Fibroblast of skin of scalp (primary cell): Measurements from ENCODE around the gene RUNX1.
A peak's percentile ranks its signal among the peaks of the same experiment; 100 is the strongest.

Source experiments
- DNase-seq: peaks from one replicate; pipeline ENCODE4 v3.0.0-alpha.2; 2013

RUNX1 gene

DNA sequence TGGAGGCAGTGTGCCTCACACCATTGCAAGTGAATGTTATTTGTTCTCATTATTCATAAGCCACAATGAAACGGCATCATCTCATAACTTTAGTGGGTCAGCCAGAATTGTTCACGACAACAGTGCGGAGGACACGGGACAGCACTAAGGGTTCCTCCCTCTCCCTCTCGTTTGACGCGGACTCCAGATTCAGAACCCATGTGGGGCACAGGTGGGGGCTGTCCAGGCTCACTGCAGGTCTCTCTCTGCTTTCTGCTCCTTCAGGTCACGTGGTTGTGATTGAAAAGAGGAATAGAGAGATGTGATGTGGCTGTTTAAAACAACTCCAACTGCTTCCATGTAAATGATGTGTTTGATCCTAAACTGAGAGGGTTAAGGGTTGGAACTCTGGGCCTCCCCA, 13.5 kb downstream of the RUNX1 start:
- DNase-seq: no peak

DNA sequence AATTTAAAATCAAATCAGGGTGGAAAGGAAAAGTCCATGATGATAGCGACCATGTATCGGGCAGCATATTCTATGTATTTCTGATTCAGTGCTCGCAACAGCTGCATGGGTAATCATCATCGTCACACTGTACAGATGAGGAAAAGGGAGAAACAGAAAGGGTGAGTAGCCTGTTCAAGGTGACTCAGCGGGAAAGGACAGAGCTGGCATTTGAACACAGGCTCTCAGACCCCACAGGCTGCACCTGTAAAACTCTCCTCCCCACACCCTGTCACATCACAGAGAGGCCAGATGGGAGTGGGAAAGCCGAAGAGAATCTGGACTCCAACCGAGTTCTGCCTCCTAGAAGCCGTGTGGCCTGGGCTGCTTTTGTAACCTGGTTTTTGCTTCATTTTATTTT, 14.0 kb downstream of the RUNX1 start:
- DNase-seq: no peak

DNA sequence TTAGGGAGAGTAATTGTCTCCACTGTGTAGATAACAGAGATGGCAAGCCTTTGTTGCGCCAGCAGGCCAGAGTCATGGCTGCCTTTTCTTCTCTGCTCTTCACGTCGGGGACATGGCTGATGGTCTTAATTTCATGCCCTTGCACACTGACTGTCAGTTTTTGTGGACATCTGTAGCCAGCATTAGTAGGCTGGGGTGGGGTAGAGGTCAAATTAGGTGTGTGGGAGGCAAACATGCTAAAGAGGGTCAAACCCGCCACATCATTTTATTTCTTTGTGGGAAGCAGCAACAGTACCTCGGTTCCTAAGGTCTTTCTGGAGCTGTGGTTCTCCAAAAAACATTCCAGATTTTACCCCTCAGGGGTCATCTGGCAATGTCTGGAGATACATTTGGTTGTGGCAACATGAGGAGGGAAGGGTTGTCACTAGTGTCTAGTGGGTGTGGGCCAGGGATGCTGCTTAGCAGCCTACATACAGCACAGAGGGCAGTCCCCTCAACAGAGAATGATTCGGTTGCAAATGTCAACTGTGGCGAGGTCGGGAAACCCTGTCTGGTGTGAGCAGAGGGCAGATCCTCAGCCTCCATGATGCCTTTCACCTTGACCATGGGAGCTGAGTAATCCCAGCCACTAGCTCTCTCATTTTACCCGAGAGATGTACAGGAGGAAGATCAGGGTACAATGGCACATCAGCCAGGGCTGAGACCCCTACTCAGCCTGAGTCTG, 14.7 kb downstream of the RUNX1 start:
- no peak for DNase-seq

DNA sequence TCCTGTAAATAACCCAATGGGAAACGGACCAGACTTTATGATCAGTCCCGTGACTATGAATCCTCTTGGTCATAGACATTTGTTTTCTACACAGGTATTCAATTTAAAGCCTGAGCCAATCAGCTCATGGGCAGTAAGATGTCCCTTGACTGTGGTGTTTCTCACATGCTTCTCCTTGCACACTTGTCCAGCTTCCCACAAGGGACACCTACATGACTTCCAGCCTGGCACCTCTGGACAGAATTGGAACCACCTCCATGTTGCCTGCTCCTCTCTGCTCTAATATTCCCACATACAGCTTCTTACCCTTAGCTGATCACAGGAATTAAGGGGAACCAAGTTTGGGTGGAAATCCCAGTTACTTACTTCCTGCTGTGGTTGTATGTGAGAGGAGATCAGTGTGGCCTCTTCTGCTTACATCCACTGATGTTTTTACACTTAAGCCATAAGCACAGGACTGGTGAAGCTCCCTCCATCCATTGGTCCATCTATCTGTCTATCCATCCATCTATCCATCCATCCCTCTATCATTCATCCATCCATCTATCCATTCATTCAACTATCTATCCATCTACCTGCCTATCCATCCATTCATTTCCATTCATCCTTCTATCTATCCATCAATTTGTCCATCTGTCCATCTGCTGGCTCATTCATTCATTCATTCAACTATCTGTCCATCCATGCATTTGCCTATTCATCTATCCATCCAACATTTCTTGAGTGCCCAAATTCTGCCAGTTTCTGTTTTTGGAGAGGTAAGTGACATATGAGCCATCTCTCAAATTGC, 16.4 kb downstream of the RUNX1 start:
- DNase-seq: no peak

DNA sequence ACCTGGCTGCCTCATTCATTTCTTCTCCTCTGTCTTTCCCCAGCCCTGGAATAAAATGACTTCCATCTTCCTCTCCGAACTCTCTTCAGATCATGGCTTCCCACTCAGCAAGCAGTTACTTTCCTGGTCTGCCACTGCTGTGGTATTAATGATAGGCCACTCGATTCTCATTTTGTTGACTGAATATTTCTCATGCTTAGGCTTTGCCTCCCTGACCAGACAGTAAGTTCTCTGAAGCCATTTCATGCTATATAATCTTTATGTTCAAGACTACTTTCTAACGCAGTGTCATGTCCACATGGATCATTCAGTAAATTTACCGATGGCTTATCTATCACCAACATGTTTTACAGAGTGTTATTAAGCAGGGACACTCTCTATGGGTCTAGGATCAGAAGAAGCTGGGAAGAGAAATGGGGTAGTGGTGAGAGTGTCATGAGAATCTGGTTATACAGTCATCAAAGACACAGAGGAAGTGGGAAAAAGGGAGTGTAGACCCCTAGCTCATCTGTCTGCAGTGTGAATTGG, 20.6 kb downstream of the RUNX1 start:
- DNase-seq: no peak

DNA sequence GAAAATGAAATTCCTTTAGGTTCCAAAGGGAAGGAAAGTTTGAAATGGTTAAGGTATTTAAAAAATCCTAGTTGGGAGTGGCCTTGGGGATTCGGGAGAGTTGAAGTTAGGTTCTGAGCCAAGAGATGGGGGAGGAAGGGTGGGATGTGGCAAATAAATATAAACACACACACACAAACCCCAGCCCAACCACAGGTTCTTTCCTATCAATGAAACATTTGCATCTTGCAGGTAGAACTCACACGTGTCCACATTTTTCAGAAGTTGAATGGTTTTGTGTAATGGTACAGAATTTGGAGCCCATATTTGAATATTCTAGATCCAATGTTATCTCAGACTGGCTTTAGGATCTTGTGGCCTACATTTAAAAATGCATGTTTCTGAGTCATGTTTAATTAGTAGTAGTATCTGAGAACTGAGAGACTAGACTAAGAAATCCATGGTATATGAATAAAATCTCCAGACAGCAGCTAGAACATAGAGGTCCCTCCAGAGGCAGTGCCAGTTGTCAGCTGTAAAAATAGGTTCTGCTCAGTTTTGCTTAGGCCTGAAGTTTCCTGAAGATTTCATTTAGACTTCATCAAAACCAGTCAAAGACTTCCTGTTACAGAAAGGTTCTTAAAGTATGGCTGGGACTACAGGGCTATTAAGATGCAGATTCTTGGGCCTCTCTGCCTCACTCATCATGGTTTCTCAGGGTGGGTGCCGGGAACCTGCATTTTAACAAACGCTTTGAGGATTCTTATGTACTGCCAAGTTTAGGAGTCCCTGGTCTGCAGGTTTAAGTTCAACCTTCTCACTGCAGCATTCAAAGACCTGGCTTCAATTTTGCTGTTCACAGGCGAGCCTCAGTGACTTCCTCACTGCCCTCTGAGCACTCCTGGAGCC, 21.3 kb downstream of the RUNX1 start:
- DNase-seq: peak; percentile 23

DNA sequence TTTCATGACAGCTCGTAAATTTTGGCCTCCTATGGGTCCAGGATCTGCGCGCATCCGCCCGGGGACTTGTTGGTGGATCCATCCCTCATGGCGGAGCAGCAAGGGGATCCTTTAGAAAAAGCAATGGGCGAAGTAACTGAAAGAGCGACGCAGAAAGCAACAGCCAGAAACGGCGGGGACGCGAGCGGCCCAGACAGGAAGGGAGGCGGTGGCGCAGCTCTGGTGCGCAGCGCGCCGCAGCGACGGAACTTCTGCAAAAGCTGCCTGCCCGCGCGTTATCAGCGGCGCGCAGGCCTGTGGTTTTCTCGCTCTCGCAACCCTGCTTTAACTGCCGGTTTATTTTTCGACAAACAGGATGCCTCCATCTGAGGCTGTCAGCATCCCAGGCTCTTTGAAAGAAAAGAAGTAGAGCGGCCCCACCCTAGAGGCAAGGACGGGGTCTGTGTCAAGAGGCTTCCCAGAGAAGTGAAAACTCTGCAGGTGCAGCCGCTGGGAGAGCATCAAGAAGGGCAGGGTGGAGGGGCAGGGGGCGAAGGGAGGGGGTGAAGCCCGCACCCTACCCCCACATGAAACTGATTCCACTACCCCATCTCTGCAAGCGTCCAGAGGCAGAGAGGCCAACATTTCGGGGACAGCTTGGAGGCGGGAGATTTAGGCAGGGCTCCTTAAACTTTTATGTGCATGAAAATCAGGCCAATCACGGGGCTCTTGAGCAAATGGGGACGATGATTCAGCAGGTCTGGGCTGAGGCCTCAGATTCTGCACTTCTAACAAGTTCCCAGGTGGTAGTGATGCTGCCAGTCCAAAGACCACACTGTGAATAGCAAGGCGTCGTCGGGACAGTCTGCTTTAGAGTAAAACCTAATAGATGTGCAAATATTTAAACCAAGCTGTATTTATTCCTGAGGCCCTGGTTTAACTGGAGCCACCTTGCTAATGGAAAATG, 22.2 kb downstream of the RUNX1 start:
- DNase-seq: peak; percentile 43

DNA sequence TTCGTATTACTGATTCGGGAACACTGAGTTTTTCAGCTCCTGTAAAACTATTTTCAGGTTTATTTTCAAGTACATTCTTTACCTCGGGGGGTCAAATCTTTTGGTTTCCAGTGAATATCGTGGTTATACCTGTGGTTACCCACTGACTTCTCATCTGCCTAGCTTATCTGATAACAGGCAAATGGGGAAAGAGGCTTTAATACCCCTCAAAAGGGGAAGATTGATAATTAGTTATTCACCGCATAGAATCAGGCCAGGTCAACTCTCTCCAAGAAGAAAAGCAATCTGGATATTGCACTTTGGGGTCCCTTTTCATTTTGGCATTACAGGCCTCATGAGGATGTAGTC, 23.0 kb downstream of the RUNX1 start:
- no peak for DNase-seq

DNA sequence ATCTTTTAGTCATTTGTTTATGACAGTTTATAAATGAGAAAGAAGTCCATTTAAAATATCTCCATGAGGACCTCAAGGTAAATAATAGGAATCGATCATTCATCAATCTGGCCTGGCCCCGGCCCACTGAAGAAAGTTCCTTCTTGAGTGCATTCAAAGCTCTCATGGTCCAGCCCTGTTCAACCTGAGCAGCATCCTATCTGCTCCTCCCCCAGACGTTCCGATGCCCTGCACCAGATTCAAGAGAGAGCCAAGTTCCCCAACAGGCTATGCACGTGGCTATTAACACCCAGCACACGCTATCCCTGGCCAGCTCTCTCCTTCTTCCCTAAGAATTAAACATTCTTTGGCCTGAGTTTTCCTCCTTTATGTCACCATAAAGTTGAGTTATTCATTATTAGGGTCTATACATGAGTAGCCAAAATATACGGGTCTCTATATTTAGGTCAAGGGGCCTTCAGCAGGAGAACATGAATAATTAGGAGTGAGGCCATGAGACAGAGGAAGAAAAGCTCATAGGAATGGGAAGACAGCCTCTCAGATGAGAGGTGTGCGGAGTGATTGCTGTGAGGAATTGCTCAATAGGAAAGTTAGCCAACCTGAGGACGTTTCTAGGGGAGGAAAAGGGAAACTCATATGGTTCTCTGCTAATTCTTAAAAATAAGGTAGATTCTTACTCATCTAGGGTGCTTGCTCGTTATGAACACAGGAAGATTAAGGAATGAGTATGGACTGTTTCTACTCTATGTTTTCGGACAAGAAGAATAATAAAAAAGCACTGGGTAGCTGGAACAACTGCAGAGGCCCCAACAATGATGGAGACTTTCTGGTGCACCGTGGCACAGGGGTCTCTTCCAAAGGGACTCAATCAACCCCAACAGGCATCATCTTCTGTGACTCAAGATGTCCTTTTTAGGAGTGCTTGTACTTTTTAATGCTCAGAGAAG, 23.6 kb downstream of the RUNX1 start:
- DNase-seq: no peak

DNA sequence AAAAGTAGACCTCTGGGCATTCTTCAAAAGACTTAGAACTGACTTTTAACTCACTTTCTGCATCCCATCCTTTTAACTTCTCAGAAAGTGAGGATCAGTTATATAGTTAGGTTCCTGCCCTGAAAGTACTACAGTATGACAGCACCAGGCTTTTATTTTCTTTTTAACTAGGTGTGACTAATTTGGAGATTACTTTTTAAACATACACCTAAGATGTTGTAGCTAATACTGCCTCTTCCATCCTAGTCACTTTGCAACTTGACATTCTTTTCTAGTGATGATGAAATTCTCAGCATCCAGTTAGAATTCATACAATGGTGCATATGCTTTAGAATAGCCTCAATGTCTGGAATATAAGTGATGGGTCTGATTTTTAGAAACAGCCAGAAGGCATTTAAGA, 24.6 kb downstream of the RUNX1 start:
- no peak for DNase-seq

DNA sequence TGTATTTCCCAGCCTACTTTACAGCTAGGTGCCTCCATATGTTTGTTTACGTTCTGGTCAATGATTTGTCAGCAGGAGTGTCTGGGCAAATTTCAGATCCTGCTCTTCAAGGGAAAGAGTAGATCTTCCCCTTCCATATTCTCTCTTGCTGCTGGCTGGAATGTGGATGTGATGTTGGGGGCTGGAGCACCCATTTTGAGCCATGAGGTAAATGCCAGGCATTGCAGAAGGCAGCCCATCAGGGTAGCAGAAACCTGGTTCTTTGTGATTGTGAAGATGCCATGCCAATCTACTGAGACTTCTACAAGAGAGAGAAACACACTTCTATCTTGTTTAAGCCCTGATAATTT, 25.1 kb downstream of the RUNX1 start:
- no peak for DNase-seq

DNA sequence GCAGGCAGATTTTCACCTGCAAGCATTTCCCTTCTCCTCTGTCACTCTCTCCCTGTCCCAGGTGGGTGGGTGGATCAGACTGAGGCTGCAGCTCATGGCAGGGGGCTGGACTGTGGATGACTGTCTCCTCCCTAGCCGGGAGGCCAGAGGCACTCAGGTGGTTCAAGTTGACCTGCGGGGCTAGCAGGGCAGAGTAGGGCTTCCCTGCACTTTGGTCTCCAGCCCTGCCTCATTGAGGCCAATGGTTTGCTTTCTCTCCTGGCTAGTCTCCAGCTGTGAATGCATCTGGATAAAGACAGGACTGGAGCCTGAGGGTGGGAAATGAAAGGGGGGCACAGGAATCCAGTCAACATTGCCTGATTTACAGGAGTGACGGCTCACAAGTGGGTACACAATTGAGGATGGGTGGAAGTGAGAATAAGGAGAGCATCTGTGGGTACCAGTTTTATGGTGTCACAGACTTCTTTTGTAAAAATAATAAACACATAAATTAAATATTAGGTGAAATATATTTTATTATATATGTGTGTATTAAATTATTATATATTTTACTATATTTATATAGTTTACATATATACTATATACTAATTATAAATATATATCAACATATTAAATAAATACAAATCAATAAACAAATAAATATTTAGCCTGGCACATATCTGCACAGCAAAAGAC, 25.6 kb downstream of the RUNX1 start:
- DNase-seq: no peak

DNA sequence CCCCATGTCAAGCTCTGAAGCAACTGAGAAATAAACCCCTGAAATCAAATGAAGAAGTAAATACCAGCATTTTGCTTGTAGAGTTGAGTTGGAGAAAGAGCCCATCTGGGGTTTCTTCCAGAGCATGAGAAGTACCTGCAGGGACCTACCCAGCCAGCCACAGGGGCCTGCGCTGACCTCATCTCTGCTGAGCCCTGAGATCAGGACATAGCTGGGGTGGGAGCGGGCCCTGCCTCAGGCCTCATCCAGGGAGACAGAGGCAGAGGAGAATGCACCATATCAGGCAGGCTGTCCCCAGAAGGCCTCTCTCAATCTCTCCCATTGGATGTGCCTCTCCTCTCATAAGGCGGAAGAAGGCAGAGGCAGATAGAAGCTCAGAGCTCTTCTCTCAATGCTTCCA, 27.6 kb downstream of the RUNX1 start:
- no peak for DNase-seq

DNA sequence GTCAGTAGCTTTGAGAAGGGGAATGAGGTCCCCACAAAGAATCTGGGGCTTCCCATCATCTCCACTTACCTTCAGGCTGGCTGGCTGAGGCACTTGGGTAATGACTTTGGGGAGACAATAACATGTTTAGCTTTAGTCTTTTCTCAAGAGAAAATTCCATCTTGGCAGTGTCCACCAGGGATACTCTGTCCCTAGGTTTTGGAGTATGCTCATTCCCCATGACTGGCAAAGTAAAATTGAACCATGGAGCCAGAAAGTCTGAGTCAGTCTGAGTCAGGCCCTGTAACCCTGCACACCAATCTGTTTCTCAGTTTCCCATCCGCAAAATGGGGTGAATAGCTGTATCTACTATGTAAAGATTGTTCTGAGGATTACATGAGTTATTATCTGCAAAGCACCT, 28.2 kb downstream of the RUNX1 start:
- DNase-seq: peak; percentile 24

DNA sequence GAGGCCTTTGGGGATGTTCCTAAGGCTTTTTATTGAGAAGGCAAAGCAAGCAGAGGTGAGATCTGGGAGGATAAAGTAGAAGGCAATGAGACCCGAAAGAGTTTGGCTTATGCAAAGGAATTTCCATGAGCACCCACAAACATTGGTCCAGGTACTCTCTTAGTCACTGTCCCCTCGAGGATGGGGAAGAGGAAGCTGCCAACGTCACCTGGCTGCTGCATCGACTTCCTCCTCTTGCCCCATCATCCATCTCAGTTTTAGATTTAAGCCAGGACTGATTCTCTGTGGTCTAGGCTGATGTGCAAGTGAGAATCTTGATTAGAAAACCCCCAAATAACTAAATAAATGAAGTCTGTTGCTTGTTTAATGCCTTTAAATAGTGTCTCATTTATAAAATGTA, 28.7 kb downstream of the RUNX1 start:
- no peak for DNase-seq

DNA sequence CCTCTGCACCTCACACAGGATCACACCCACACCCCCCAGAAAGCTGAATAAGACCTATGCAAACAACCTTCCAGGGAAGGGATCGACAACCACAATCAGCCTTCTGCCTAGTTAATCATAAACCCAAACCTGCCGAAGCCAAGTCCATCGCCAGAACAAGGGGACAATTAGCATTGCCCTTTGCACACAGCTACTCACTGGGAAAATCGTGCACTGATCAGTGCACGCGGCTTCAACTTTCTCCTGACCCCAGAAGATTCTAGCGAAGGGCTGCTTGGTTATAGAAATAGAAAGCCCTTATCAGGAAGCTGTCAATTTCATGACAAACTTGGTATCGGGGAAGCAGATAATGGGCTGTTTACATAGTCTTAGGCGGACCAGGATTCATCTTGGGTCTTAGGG, 29.5 kb downstream of the RUNX1 start:
- DNase-seq: no peak

DNA sequence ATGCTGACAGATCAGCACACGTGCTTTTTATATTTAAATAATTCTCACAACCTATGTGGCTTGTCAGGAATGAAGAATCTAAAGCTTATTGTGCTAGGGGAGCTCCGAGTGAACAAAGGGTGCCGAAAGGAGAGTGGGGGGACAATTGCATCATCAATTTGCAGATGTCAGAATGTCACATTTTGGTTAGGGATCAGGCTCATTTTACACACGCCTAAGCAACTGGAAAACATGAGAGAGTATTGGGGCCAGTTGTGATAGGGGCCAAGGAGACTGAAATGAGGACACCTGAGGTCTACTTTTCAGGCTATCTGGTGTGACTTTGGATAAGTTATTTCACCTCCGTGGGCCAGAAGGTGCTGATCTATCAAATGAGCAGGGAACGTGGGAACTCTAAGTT, 31.8 kb downstream of the RUNX1 start:
- DNase-seq: no peak

DNA sequence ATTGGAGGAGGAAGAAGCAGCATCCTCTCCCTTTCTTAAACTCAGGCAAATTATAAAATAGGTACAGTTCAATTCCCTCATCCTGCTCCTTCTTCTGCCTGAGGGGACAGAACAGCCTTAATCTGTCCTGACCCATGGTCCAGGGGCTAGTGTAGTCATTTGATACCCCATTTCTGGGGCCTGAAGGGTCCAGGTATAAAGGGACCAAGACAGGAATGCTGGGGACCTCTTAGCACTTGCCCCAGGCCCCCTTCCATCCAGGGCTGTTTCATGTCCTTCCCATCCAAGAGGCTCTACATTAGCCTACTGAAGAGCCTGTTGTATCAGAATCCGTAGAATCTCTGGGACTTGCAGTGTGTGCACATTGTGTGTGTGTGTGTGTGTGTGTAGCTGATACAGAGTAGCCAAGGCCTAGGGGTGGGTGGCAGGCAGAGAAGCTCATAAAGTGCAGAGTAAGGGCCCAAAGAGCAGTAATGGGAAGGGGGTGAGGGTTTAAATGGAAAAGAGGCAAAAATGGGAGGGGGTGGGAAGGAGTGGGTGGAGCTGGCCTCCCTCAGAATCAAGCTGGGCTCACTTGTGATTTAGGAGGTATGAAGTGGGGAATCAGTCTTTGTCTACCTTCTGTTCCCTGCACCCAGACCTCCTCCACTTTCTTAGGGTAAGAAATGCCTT, 32.4 kb downstream of the RUNX1 start:
- no peak for DNase-seq

DNA sequence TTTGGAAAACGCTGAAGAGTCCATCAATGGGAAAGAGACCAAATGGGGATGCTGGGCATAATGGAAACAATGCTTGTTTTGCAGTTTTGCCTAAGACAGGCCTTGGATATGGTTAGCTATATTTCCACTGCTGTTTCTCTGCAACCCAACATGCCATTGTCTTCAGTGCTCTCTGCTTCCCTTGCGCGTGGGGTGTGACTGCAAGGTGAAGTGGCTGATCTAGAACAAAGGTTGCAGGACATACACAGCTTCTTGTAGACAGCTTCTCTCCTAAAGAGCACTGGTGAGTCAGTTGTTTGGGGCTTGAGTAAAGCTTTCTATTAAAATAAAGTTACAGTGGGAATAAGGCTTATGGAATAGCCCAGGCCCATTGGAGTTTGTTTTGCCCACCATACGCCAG, 33.0 kb downstream of the RUNX1 start:
- no peak for DNase-seq
